HG02885 (cell line): Measurements from ENCODE around the gene ARL4A.

ENCODE experiments used
- ATAC-seq: cut with Tn5 transposase; IDR thresholded peaks from one replicate; pipeline ENCODE4 v1.9.1; 2021; ENCODE audit warnings: mild to moderate bottlenecking; ENCODE audit not compliant: unreplicated experiment, poor library complexity

Gene ARL4A

DNA sequence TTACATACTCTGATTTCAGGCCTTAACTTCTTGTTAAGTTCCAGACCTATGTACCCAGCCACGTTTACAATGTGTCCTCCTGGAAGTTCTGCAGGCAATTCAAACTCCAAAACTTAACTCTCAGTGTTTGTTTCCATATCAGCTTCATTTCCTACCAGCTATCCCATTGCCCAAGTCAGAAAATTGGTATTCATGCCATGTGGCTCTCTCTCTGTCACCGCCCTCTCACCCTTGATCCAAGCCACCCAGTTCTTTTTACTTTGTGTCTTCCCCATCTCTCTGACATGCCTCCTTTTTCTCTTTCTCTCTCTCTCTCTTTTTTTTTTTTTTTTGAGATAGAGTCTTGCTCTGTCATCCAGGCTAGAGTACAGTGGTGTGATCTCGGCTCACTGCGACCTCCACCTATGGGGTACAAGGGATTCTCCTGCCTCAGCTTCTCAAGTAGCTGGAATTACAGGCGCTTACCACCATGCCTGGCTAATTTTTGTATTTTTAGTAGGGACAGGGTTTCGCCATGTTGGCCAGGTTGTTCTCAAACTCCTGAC, 33.9 kb downstream of the ARL4A start:
- ATAC-seq = no peak

DNA sequence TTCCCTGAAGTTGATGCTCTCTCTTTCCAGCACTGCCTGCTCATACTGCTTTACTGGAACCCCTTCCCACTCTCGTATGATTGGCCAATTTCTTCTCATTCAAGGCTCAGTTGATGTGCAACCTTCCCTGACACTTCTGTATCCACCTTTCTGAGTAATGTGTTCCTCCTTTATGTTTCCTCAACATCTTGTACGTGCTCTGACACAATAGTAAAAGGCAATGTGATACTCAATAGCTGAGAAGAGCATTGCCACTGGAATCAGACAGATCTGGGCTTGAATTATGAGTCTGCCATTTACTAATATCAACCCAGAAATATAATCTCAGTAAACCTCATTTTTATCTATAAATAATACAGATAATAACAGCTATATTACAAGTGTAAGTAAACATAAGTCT, 34.7 kb downstream of the ARL4A start:
- ATAC-seq = no peak

DNA sequence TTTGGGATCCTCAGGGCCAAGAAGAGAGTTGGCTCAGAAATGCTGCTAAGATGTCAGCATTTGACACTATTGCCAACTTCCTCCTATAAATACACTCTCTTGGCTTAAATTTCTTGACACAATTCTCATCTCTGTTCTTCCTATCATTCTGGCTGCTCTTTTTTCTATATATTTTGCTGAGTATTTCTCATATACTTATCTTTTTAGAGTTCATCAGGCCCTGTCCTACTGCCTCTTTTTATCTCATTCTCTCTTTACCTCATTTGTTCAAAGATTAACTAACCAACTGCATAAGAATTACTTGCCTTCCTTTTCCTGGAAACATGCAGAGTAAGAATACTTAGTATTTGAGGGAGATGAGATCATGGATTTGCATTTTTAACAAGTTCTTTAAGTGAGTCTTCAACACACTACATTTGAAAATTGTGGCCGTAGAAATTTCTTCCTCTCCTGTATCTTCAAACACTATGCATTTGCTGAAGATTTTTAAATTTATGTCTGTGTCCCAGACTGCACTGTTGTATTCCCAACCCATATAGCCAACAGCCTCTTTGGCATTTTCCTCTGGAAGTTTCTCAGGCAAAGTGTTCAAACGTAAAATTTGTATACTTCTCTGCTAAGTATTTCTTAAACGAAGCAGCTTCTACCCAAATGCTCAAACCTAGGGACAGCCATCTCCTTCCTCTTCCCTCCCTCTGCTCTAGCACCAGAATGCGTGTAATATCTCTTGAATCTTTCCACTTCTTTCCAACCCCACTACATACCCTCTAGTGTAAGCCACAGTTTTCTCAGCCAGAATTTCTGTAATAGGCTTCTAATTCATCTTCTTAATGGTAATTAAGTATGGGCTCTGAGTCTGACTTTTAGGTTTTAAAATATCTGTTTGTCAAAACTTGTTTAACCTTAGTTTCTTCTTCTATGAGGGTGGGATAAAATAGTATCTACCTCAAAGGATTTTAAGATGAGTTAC, 35.5 kb downstream of the ARL4A start:
- ATAC-seq = no peak

DNA sequence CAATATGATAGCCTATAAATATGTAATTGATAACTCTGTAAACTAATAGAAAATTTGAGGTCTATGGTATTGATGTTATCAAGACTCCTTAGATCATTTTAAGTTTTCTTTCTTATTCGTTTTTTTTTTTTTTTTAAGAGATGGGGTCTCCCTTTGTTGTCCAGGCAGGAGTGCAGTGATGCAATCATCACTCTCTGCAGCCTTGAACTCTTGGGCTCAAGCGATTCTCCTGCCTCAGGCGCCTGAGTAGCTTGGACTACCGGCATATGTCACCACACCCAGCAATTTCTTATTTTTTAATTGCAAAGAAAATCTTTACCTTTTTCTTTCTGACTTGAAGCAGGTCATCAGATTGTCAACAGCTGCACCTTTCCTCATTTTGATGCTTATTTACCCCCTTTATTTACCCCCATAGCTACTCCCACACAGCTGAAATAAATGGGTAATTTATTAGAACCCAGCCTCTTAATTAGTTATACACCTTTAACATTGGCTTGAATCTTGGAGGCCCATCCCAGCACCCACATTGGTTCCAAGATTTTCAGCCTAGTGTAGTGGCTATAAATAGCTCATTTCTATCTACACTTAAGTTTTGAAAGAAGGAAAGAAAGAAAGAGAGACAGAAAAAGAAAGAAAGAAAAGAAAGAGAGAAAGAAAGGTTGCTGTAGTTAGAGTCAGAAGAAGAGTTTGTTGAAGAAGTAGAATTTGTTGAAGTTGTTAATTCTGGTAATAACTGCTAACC, 38.3 kb downstream of the ARL4A start:
- ATAC-seq = no peak

DNA sequence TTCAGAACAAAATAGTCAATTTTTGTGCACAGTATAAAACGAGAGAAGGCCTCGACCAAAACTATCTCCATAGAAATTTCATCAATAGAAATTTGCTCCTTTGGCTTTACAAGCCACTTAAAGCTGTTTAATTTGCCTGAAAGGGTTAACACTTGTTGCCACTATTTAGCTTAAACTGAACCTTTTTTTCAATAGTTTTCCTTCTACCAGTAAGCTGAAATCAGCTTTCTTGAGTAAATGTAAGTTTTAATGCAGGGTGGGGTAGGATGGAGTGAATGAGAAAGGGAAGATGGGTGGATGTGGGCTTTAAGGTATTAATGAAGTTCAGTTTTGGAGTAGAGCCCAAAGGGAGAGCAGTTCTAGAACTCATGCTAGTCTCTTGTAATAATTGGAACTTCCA, 39.5 kb downstream of the ARL4A start:
- no peak for ATAC-seq

DNA sequence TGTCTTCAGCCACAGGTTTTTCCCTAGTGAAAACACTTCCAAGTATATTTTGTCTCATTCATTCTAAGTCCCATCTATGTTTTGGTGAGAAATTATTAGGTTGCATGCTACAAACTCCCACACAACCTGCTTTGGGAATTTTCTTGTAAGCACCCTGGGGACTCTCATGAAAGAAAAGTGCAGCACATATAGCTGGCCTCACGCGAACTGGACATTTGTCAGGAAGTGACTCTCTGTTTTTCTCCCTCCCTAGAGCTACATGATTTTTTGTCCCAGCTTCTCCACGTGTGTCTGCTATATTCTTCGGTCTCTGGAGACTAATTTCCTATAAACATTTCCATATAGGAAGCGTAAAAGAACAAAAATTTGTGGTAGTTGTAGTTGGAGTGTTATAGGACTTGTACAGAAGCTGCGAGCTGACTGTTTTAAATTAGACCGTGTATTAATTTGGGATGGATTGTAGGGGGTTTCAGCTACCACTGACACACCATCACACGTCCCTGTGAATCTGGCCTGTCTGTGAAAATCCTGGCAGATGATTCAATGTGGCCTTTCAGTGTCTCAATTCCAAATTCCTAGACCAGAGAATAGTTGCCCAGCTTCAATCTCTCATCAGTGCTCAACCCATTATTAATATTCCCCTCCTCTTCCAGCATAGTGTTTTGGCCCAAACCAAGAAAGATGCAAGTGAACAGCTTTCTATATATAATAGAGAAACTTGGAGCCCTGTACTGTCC, 40.2 kb downstream of the ARL4A start:
- ATAC-seq = no peak

DNA sequence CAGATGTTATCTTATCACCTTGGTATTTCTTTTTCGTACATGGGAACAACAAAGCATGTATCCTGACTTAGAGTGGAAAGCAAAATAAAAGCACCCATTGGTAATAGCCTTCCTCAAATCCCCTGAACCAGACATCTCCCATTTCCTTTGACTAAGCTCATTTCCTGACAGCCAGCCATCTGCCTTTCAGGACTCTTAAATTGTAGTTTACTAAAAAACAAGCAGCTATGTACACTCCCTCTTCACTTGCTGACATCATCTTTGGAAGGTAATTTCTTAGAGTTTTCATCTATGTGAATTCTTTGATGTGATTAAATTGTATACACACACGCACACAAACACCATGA, 40.7 kb downstream of the ARL4A start:
- ATAC-seq = no peak

DNA sequence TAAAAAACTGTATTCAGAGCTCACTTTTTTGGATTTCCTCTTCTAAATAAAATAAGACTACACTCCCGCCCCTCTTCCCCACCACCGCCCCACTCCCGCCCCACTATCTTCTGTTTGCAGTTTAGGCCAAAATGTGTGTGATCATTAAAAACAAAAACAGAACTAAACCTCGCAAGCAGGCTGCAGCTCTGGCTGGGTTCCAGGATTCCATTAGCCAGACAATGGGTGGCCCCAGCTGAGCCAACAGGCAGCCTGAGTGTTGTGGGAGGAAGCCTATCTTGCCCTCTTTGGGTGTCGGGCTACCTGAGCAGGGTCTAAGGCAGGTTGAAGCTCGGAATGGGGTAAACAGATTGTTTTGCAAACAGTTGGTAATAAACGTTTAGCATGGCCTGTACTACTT, 41.7 kb downstream of the ARL4A start:
- ATAC-seq = no peak

DNA sequence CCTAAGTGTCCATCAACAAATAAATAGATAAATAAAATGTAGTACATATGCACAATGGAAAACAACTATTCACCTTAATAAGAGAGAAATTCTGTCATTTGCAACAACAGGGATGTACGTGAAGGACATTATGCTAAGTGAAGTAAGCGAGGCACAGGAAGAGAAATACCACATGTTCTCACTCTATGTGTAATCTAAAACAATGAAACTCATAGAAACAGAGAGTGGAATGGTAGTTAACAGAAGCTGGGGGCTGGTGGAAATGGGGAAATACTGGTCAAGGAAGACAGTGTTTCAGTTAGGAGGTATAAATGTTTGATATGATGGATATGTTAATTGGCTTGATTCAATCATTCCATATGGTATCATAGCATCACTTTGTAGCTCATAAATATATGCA, 43.1 kb downstream of the ARL4A start:
- ATAC-seq = no peak

DNA sequence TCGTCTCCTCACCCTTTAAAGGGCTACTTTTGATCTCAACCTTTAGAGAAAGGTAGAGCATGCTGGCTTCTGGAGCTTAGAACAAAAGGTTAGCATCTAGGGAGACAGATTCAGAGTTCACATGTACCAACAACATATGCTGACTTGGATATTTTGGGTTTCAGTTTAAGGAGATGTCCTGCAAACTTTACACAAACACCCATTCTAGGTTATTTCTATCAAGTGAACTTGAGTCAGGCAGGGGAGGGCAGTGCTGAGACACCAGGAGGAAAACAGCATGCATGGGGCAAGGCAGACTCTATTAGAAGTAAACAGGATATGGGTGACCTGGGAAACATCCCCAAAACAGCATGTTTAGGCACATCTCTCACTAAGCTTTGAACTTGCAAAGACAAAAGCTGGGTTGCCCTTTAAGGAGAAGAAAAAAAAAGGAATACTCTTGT, 43.8 kb downstream of the ARL4A start:
- ATAC-seq = peak; percentile 50

DNA sequence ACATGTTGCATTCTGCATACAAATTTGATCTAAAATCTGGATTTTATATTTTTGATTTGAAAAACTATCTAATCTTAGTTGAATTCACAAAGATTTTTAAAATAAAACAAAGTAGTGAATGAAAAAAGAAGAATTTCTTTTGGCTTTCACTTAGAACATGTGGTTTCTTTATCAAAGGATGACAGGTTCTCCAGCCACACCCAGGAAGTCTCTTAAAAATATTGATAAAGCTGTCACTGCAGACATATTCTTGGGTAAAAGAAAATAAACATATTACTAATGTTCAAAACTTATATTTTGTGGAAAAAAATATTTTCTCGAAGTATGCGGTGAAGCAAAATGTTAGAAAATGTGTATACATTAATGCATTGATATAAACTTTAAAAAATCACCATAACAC, 44.3 kb downstream of the ARL4A start:
- no peak for ATAC-seq

DNA sequence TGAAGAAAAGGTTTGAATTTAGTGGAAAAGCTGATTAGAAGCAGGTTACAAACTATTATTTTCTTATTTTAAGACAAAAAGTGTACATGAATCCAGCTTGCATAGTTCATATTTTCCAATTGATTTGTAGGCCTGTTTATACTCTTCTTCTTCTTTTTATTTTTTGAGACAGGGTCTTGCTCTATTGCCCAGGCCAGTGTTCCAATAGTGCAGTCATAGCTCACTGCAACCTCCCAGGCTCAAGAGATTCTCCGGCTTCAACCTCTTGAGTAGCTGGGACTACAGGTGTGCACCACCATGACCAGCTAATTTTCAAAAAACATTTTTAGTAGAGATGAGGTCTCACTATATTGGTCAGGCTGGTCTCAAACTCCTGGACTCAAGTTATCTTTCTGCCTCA, 45.0 kb downstream of the ARL4A start:
- ATAC-seq = no peak

DNA sequence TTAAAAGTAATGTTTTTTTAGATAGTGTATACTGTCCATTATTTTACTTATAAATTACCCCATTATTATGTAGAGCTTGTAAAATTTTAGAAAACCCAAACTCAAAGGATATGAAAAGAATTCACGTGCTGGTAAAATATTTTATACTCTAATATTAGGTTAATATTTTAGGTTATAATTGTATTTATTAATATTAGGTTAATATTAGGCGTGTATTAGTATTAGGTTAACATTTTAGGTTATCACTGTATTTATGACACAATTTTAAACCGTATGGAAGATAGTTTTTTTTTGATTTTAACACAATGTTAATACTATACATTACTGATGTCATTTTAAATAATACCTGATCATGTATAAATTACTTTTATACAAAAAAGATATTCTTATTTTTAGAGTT, 48.5 kb downstream of the ARL4A start:
- ATAC-seq = no peak

DNA sequence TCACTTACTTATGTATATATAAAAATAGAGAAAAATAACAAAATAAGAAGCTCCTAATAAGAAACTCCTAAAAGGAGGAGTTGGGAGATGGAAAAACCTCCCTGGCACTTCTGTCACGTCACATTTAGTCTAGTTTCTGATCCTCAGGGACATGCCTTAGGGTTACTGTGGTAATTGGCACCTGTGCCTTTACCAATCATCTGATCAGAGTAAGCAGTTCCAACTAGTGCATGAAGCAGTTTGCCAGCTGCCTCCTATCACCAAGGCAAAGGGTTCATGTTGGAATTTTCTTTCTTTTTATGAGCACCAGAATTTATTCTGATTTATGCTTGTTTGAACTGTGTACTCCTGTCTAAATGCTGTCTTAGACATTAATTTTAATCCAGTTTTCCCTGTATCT, 49.9 kb downstream of the ARL4A start:
- ATAC-seq = no peak

DNA sequence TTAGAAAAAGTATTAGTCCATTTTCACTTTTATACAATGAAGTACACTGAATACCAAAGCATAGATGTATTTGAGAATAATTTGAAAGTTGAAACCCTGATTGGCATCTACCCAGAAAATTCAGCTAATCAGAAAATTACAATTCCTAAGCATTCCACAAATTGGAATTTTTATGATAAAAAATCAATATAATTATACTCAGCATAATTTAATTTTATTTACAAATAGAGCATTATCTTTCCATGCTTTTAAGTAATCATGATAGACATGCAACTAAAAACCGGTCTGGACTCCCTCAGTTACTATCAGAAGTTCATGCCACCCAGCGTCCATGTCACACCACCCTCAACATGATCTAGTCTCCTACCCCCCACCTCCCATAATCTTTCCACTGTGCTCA, 50.4 kb downstream of the ARL4A start:
- ATAC-seq = no peak

DNA sequence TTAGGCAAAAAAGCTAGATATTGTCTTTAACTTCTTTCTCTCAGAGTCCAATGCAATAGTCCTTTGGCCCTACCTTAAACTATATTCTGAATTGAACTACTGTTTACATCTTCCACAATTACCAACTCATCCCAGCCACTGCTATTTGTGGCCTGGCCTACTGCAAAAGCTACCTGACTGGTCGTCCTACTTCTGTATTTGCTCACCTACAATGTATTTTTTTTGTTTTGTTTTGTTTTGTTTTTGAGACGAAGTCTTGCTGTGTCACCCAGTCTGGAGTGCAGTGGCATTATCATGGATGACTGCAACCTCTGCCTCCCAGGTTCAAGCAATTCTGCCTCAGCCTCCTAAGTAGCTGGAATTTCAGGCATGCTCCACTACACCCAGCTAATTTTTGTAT, 51.2 kb downstream of the ARL4A start:
- ATAC-seq = no peak
